ENCODE measurements around the gene TBCC. TPM values are rescaled to one million over a fixed set of nuclear protein-coding genes. Genes with fewer than 3 reads are reported as not detected.

TBCC gene
- total RNA-seq, 1 donor from 2014 or later = 19.5 TPM

DNA sequence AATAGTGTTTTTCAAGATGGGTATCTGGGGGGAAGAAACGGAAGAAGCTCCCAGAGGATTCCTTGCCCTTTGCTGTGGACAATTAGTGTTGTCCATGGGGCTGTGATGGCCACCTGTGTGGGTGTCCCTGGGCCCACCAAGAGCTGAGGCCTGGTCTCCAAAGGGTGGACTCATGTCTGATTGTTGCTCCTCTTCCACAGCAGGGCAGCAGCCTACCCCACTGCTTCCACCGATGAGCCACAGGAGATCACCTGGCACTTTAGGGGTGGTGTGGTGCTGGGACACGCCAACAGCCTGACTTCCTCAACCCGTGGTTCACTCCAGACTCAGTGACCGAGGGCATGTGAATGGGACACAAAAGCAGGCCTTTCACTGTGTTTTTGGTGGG, 48.6 kb downstream of the TBCC start:
- TF ChIP-seq CTCF (IDR thresholded peaks at IDR 0.05; ENCODE audit: unreplicated experiment) = no peak
- Mint-ChIP-seq H3K9me3 (no peaks in the 10 kb centered on the region), H3K36me3 (peaks cover 8% of the 10 kb centered on the region), H3K4me1 (no peaks in the 10 kb centered on the region), H3K4me3 (no peak overlapping the region), H3K27me3 (ENCODE audit: low read depth) (no peaks in the 10 kb centered on the region), H3K27ac (no peak overlapping the region)
- no peak for DNase-seq (ENCODE audit: low spot score in 2 of 2, unreplicated experiment in 2 of 2)

DNA sequence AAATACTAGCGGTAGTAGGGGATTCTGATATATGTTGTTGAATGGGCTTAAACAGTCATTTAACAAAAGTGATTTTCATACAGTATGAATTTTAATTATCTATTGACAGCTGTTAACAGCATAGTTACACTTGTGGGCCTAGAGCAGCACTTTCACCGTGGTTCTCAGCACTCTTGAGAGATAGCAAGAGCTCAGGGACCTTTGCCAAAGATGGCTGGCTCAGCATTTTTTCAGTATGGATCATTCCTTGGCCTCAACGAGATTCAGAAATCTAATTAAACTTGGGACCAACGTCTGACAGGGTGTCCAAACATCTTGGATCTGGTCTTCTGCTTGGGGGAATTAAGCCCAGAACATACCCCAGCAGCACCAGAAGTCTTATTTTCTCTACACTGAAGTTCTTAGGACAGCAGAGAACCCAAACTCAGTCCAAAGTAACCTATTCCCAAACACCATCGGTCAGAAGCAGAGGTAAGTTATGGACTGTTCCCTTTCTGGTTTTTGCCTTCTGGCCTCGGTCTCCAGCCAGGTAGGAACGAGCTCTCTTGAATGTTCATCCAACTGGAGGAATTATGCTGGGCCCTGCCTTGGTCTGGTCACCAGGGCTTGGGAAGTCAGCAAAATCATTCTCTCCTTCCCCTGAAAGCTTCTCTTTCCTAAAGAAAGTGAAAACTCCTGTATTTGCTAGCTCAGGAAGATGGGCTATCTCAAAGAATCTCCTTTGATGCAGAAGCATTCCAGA, 49.2 kb downstream of the TBCC start:
- no peaks in the 10 kb centered on the region for H3K27me3 Mint-ChIP-seq (ENCODE audit: low read depth)
- no peak for TF ChIP-seq CTCF (IDR thresholded peaks at IDR 0.05; ENCODE audit: unreplicated experiment)
- no peaks in the 10 kb centered on the region for H3K4me1 Mint-ChIP-seq
- H3K9me3 Mint-ChIP-seq = no peaks in the 10 kb centered on the region
- H3K4me3 Mint-ChIP-seq = no peak overlapping the region
- H3K27ac Mint-ChIP-seq = no peak overlapping the region
- peaks cover 8% of the 10 kb centered on the region for H3K36me3 Mint-ChIP-seq
- DNase-seq (ENCODE audit: low spot score in 2 of 2, unreplicated experiment in 2 of 2) = no peak

DNA sequence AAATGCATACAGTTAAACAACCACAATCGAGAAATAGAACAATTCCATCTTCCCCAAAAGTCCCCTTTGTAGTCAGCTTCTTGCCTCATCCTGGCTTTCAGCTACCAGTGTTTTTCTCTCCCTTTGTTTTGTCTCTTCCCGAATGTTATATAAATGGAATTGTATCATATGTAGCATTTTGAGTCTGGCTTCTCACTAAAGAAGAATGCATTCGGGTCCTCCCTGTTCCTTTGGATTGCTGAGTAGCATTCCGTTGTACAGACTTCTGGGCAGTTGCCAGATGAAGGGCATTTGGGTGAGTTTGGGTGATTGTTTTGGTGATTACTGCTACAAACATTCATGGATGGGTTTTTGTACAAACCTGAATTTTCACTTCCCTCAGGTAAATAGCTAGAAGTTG, 51.3 kb downstream of the TBCC start:
- H3K4me1 Mint-ChIP-seq = no peaks in the 10 kb centered on the region
- H3K27ac Mint-ChIP-seq = no peak overlapping the region
- no peaks in the 10 kb centered on the region for H3K27me3 Mint-ChIP-seq (ENCODE audit: low read depth)
- H3K36me3 Mint-ChIP-seq = peaks cover 25% of the 10 kb centered on the region
- H3K9me3 Mint-ChIP-seq = no peaks in the 10 kb centered on the region
- no peak for DNase-seq (ENCODE audit: low spot score in 2 of 2, unreplicated experiment in 2 of 2)
- H3K4me3 Mint-ChIP-seq = no peak overlapping the region
- TF ChIP-seq CTCF (IDR thresholded peaks at IDR 0.05; ENCODE audit: unreplicated experiment) = no peak

Other genes with a start within 250 kb of the TBCC start
- 26.8 to 28.4 TPM (median 28.2 TPM) in 3 replicates for gene UBR2, start 182.1 kb downstream of the TBCC start, total RNA-seq
- 0.11 to 0.16 TPM (median 0.11 TPM) in 3 replicates for gene PRPH2, start 23.5 kb downstream of the TBCC start, total RNA-seq
- gene BICRAL, start 35.9 kb upstream of the TBCC start, total RNA-seq = 12.5 to 13.2 TPM (median 12.7 TPM) in 3 replicates
- 89.2 to 90.6 TPM (median 90.1 TPM) in 3 replicates for gene RPL7L1, start 133.5 kb upstream of the TBCC start, total RNA-seq
- gene PTCRA, start 169.9 kb upstream of the TBCC start, total RNA-seq = not detected in 3 replicates
- 61.0 to 64.4 TPM (median 61.6 TPM) in 3 replicates for gene CNPY3, start 183.4 kb upstream of the TBCC start, total RNA-seq
- gene GNMT, start 214.7 kb upstream of the TBCC start, total RNA-seq = 1.2 to 1.7 TPM (median 1.4 TPM) in 3 replicates
- 31.2 to 32.9 TPM (median 32.3 TPM) in 3 replicates for gene PEX6, start 233.1 kb upstream of the TBCC start, total RNA-seq
- 45.1 to 46.3 TPM (median 46.2 TPM) in 3 replicates for gene PPP2R5D, start 238.5 kb upstream of the TBCC start, total RNA-seq